Measurements from ENCODE around the gene DDO.

Gene DDO

GRCh38 chr6:110348961-110349690 is 66.2 kb downstream of the DDO start:
- H3K4me3 ChIP-seq (ENCODE audit: control insufficient read depth, low read depth, low read length), result no peak overlapping the region
- TF ChIP-seq, protein P1, sequence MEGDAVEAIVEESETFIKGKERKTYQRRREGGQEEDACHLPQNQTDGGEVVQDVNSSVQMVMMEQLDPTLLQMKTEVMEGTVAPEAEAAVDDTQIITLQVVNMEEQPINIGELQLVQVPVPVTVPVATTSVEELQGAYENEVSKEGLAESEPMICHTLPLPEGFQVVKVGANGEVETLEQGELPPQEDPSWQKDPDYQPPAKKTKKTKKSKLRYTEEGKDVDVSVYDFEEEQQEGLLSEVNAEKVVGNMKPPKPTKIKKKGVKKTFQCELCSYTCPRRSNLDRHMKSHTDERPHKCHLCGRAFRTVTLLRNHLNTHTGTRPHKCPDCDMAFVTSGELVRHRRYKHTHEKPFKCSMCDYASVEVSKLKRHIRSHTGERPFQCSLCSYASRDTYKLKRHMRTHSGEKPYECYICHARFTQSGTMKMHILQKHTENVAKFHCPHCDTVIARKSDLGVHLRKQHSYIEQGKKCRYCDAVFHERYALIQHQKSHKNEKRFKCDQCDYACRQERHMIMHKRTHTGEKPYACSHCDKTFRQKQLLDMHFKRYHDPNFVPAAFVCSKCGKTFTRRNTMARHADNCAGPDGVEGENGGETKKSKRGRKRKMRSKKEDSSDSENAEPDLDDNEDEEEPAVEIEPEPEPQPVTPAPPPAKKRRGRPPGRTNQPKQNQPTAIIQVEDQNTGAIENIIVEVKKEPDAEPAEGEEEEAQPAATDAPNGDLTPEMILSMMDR (IDR thresholded peaks at IDR 0.05; ENCODE audit: control insufficient read depth, insufficient read depth, low read depth, low read length, missing control alignments), result no peak
- DNase-seq (ENCODE audit: low read depth), result no peak

DNA sequence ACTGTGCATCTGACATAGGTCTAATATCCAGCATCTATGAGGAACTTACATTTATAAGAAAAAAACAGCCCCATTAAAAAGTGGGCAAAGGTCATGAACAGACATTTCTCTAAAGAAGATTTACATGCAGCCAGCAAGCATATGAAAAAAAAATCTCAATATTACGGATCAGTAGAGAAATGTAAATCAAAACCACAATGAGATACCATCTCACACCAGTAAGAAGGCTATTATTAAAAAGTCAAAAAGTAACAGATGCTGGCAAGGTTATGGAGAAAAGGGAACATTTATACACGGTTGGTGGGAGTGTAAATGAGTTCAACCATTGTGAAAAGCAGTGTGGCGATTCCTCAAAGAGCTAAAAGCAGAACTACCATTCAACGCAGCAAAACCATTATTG is 70.3 kb downstream of the DDO start:
- TF ChIP-seq, protein P1 (IDR thresholded peaks at IDR 0.05; ENCODE audit: control insufficient read depth, insufficient read depth, low read depth, low read length, missing control alignments), result no peak
- H3K4me3 ChIP-seq (ENCODE audit: control insufficient read depth, low read depth, low read length), result no peak overlapping the region
- no peak for DNase-seq (ENCODE audit: low read depth)

GRCh38 chr6:110342759-110343158 is 72.6 kb downstream of the DDO start:
- TF ChIP-seq, protein P1 (IDR thresholded peaks at IDR 0.05; ENCODE audit: control insufficient read depth, insufficient read depth, low read depth, low read length, missing control alignments), result no peak
- H3K4me3 ChIP-seq (ENCODE audit: control insufficient read depth, low read depth, low read length), result no peak overlapping the region
- DNase-seq (ENCODE audit: low read depth), result no peak

Measured in AG09309 (cell line).